Measurements from ENCODE around the gene MATN4.

DNA sequence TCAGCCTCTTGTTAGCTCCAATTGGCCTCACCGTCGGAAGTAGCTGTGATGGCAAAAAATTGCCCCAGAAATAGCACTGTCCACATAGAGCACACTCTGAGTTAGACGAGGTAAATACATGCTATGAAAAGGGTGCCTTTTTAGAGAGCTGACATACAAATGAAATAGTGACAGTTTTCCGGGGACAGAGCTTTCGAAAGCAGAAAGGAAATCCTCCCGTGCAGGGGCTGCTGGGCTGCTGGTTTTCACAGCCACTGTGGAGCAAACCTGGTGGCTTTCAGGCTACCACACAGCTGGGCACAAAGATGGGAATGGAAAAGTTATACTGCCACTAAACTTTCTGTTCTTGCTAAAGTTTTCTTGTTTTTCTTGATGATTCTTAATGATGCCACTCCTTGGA, 62.0 kb downstream of the MATN4 start:
- TF ChIP-seq, protein P1, sequence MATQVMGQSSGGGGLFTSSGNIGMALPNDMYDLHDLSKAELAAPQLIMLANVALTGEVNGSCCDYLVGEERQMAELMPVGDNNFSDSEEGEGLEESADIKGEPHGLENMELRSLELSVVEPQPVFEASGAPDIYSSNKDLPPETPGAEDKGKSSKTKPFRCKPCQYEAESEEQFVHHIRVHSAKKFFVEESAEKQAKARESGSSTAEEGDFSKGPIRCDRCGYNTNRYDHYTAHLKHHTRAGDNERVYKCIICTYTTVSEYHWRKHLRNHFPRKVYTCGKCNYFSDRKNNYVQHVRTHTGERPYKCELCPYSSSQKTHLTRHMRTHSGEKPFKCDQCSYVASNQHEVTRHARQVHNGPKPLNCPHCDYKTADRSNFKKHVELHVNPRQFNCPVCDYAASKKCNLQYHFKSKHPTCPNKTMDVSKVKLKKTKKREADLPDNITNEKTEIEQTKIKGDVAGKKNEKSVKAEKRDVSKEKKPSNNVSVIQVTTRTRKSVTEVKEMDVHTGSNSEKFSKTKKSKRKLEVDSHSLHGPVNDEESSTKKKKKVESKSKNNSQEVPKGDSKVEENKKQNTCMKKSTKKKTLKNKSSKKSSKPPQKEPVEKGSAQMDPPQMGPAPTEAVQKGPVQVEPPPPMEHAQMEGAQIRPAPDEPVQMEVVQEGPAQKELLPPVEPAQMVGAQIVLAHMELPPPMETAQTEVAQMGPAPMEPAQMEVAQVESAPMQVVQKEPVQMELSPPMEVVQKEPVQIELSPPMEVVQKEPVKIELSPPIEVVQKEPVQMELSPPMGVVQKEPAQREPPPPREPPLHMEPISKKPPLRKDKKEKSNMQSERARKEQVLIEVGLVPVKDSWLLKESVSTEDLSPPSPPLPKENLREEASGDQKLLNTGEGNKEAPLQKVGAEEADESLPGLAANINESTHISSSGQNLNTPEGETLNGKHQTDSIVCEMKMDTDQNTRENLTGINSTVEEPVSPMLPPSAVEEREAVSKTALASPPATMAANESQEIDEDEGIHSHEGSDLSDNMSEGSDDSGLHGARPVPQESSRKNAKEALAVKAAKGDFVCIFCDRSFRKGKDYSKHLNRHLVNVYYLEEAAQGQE (IDR thresholded peaks at IDR 0.05; ENCODE audit: insufficient replicate concordance, low read depth) = no peak
- TF ChIP-seq, protein P2, sequence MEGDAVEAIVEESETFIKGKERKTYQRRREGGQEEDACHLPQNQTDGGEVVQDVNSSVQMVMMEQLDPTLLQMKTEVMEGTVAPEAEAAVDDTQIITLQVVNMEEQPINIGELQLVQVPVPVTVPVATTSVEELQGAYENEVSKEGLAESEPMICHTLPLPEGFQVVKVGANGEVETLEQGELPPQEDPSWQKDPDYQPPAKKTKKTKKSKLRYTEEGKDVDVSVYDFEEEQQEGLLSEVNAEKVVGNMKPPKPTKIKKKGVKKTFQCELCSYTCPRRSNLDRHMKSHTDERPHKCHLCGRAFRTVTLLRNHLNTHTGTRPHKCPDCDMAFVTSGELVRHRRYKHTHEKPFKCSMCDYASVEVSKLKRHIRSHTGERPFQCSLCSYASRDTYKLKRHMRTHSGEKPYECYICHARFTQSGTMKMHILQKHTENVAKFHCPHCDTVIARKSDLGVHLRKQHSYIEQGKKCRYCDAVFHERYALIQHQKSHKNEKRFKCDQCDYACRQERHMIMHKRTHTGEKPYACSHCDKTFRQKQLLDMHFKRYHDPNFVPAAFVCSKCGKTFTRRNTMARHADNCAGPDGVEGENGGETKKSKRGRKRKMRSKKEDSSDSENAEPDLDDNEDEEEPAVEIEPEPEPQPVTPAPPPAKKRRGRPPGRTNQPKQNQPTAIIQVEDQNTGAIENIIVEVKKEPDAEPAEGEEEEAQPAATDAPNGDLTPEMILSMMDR (IDR thresholded peaks at IDR 0.05; ENCODE audit: insufficient read depth, low read length) = no peak
- TF ChIP-seq POLR2AphosphoS5 (IDR thresholded peaks at IDR 0.05; ENCODE audit: low read depth) = no peak
- TF ChIP-seq GABPA (IDR thresholded peaks at IDR 0.05; ENCODE audit: low read depth) = no peak
- no peak for TF ChIP-seq SPI1 (IDR thresholded peaks at IDR 0.05; ENCODE audit: borderline replicate concordance, low read depth)
